ENCODE results near the gene SOX1.

Gene SOX1

GRCh38 chr13:112118451-112119064 lies 51.6 kb downstream of the SOX1 start:
- H3K4me3 ChIP-seq (ENCODE audit: severe bottlenecking): no peak overlapping the region
- H3K36me3 ChIP-seq (ENCODE audit: low read depth): no peaks in the 10 kb centered on the region
- DNase-seq (ENCODE audit: low spot score) (no peak), ATAC-seq (ENCODE audit: low read depth) (no peak)
- H3K9me3 ChIP-seq (ENCODE audit: severe bottlenecking): no peaks in the 10 kb centered on the region
- TF ChIP-seq CTCF (IDR thresholded peaks at IDR 0.05; ENCODE audit: poor library complexity, severe bottlenecking): no peak
- H3K4me1 ChIP-seq (ENCODE audit: insufficient read depth, poor library complexity, severe bottlenecking): no peaks in the 10 kb centered on the region
- no peak overlapping the region for H3K27ac ChIP-seq (ENCODE audit: poor library complexity, severe bottlenecking)
- H3K27me3 ChIP-seq (ENCODE audit: insufficient read depth, poor library complexity, severe bottlenecking): peaks cover 6% of the 10 kb centered on the region

- no peaks in the 10 kb centered on the region for H3K4me1 ChIP-seq (ENCODE audit: insufficient read depth, poor library complexity, severe bottlenecking)
- ATAC-seq (ENCODE audit: low read depth) (no peak), DNase-seq (ENCODE audit: low spot score) (no peak)
- H3K4me3 ChIP-seq (ENCODE audit: severe bottlenecking): no peak overlapping the region
- peaks cover 10% of the 10 kb centered on the region for H3K27me3 ChIP-seq (ENCODE audit: insufficient read depth, poor library complexity, severe bottlenecking)
- H3K36me3 ChIP-seq (ENCODE audit: low read depth): no peaks in the 10 kb centered on the region
- H3K27ac ChIP-seq (ENCODE audit: poor library complexity, severe bottlenecking): no peak overlapping the region
- TF ChIP-seq CTCF (IDR thresholded peaks at IDR 0.05; ENCODE audit: poor library complexity, severe bottlenecking): no peak
- H3K9me3 ChIP-seq (ENCODE audit: severe bottlenecking): no peaks in the 10 kb centered on the region
Observed at GRCh38 chr13:112119192-112120030, 52.5 kb downstream of the SOX1 start.

- Histone ChIP-seq H3K4me1 (ENCODE audit: insufficient read depth, poor library complexity, severe bottlenecking) (no peaks in the 10 kb centered on the region), H3K9me3 (ENCODE audit: severe bottlenecking) (no peaks in the 10 kb centered on the region), H3K4me3 (ENCODE audit: severe bottlenecking) (no peak overlapping the region), H3K27me3 (ENCODE audit: insufficient read depth, poor library complexity, severe bottlenecking) (peaks cover 15% of the 10 kb centered on the region), H3K36me3 (ENCODE audit: low read depth) (no peaks in the 10 kb centered on the region), H3K27ac (ENCODE audit: poor library complexity, severe bottlenecking) (no peak overlapping the region)
- DNase-seq (ENCODE audit: low spot score) (no peak), ATAC-seq (ENCODE audit: low read depth) (no peak)
- TF ChIP-seq CTCF (IDR thresholded peaks at IDR 0.05; ENCODE audit: poor library complexity, severe bottlenecking): no peak
Observed at GRCh38 chr13:112120031-112120373, 53.1 kb downstream of the SOX1 start.
